A673 (cell line): ENCODE data around the gene NCBP3. TPM values are rescaled to one million over a fixed set of nuclear protein-coding genes. Genes with fewer than 3 reads are reported as not detected.

Experiments used
- BruUV-seq: library from RNA; stranded (reverse); fragments of 400-500 nt; replicated peaks from 2 replicates; lab custom pipeline; 2021; lab: Mats Ljungman, UMichigan
- CTCF ChIA-PET: fragments of 300-600 bp; sonication (Branson Sonifier 250); formaldehyde crosslinking; loops from one replicate; lab custom pipeline; 2022; ENCODE audit warnings: antibody characterized with exemption; lab: Charles Lee
- POLR2A ChIA-PET: fragments of 300-600 bp; sonication (Branson Sonifier 250); formaldehyde crosslinking; loops from one replicate; lab custom pipeline; 2022; ENCODE audit warnings: antibody characterized with exemption; ENCODE audit not compliant: low non-redundant PET; lab: Charles Lee
- DNase-seq: peaks from one replicate; pipeline ENCODE4 v3.0.0-alpha.2; 2015; ENCODE audit warnings: low spot score
- H3K27ac ChIP-seq: fragments of 200-600 bp; sonication (generic); 2 replicates; pipeline ENCODE4 v1.5.1; 2016; ENCODE audit warnings: mixed run types, low read depth, mild to moderate bottlenecking, mixed read lengths, antibody characterized with exemption, low read length; ENCODE audit not compliant: poor library complexity, severe bottlenecking
- H3K27me3 ChIP-seq: fragments of 200-600 bp; sonication (generic); replicated peaks from 2 replicates; pipeline ENCODE4 v1.6.1; 2017; ENCODE audit warnings: mixed run types, low read depth, mild to moderate bottlenecking, mixed read lengths, antibody characterized with exemption, low read length; ENCODE audit not compliant: insufficient read depth, poor library complexity
- H3K36me3 ChIP-seq: fragments of 200-600 bp; sonication (generic); 2 replicates; pipeline ENCODE4 v1.6.1; 2016; ENCODE audit warnings: mixed run types, mild to moderate bottlenecking, mixed read lengths, antibody characterized with exemption, low read length; ENCODE audit not compliant: insufficient read depth, poor library complexity, severe bottlenecking
- H3K4me1 ChIP-seq: fragments of 200-600 bp; sonication (generic); 2 replicates; pipeline ENCODE4 v1.6.1; 2017; ENCODE audit warnings: mixed run types, mild to moderate bottlenecking, mixed read lengths, antibody characterized with exemption, low read length; ENCODE audit not compliant: insufficient read depth, poor library complexity, severe bottlenecking
- H3K4me3 ChIP-seq: fragments of 200-600 bp; sonication (generic); 2 replicates; pipeline ENCODE4 v1.5.1; 2016; ENCODE audit warnings: low read depth, mixed run types, mild to moderate bottlenecking, mixed read lengths, low read length; ENCODE audit not compliant: poor library complexity, severe bottlenecking
- H3K9me3 ChIP-seq: fragments of 200-600 bp; sonication (generic); 2 replicates; pipeline ENCODE4 v1.6.1; 2016; ENCODE audit warnings: mixed run types, low read depth, mild to moderate bottlenecking, mixed read lengths, antibody characterized with exemption, low read length; ENCODE audit not compliant: poor library complexity, severe bottlenecking
- EZH2 ChIP-seq: fragments of 200-600 bp; sonication (generic); IDR thresholded peaks from 2 replicates; pipeline ENCODE4 v1.6.1; 2017; ENCODE audit warnings: borderline replicate concordance, low read depth, mild to moderate bottlenecking, mixed read lengths, antibody characterized with exemption, low read length; ENCODE audit not compliant: poor library complexity, severe bottlenecking
- intact Hi-C: fragments of 100-400 bp; cut with micrococcal nuclease; formaldehyde crosslinking; loops from one replicate; pipeline ENCODE4 v1.10.0; 2022; ENCODE audit not compliant: unreplicated experiment
- total RNA-seq: library from RNA; stranded (reverse); gene quantifications from 2 replicates; pipeline ENCODE4 v1.2.3, GENCODE V29; 2021
- TF ChIP-seq, protein P1 (sequence below): fragments of 300-800, 200-600 bp; sonication (generic); conservative IDR thresholded peaks from 2 replicates; pipeline ENCODE4 v1.5.1; 2017; ENCODE audit warnings: low read depth, mild to moderate bottlenecking, antibody characterized with exemption, low read length, moderate library complexity, mixed read lengths

The NCBP3 gene
- total RNA-seq, 1 experiment from 2014 or later: 59.9 TPM

DNA sequence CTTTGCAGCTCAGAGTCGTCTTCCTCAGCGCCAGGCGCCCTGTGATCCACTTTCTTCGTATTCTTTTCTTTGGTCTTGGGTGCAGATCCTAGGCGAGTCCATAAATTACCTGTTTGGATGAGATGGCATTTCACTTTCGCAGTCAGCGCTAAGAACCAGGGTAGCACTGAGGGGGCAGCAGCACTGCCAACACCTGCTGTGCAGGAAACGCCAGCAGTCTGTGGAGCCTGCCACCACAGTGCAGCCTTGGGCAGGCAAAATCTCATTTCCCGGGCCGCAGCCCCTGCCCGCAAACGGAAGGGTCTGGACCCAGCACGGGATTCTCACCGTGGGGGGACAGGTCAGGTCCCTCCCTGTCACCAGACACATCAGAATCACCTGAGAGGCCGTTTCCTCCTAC is 32.9 kb downstream of the NCBP3 start:
- Histone ChIP-seq H3K9me3 (no peaks in the 10 kb centered on the region), H3K36me3 (peaks cover 60% of the 10 kb centered on the region), H3K27ac (no peak overlapping the region), H3K4me3 (no peak overlapping the region), H3K4me1 (no peaks in the 10 kb centered on the region), H3K27me3 (no peaks in the 10 kb centered on the region)
- no peak for TF ChIP-seq EZH2
- TF ChIP-seq, protein P1, sequence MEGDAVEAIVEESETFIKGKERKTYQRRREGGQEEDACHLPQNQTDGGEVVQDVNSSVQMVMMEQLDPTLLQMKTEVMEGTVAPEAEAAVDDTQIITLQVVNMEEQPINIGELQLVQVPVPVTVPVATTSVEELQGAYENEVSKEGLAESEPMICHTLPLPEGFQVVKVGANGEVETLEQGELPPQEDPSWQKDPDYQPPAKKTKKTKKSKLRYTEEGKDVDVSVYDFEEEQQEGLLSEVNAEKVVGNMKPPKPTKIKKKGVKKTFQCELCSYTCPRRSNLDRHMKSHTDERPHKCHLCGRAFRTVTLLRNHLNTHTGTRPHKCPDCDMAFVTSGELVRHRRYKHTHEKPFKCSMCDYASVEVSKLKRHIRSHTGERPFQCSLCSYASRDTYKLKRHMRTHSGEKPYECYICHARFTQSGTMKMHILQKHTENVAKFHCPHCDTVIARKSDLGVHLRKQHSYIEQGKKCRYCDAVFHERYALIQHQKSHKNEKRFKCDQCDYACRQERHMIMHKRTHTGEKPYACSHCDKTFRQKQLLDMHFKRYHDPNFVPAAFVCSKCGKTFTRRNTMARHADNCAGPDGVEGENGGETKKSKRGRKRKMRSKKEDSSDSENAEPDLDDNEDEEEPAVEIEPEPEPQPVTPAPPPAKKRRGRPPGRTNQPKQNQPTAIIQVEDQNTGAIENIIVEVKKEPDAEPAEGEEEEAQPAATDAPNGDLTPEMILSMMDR: no peak
- intact Hi-C loops: no loop called here
- BruUV-seq: no TSS peak
- DNase-seq: no peak
- POLR2A ChIA-PET: no interaction called here
- CTCF ChIA-PET: no interaction called here

DNA sequence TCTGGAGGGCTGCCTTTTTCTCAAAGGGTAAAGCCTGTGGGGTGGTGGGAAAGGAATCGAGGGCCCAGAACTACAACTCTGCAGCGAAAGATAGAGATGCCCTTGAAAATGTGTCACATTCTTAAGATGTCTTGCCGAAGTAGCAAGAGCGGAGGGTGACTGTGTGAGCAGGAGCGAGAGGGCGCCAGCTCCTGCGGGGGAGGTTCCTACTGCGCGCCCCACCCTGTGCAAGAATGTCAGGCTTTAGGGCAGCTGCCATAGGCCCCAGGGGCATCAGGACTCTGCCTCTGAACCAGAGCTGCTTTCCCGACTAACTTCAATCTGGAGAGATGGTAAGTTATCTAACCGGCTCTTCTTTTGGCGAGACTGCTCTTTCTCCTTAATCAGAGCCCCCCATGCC is 33.3 kb downstream of the NCBP3 start:
- Histone ChIP-seq H3K36me3 (peaks cover 58% of the 10 kb centered on the region), H3K9me3 (no peaks in the 10 kb centered on the region), H3K4me3 (no peak overlapping the region), H3K27ac (no peak overlapping the region), H3K4me1 (no peaks in the 10 kb centered on the region), H3K27me3 (no peaks in the 10 kb centered on the region)
- DNase-seq: no peak
- intact Hi-C loops: no loop called here
- TF ChIP-seq, protein P1: no peak
- BruUV-seq: no TSS peak
- ChIA-PET CTCF (no interaction called here), POLR2A (no interaction called here)

DNA sequence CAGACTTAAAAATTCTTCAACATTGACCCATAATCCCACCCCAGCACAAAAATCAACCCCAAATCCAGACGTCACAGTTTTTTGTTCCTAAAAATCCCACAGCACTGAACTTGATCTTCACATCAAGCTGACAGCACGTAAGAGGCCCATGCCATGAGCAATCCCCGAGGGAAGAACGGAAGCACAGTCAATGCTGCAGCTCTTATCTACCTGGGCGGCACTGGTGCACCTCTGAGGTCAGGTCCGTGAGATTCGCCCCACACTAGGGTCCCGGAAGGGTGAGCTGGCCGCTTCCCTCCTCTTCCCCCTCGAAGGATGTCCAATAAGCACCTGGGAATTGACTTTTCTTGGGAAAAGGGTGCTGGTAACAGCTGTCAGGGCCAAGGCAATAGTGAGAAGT is 33.8 kb downstream of the NCBP3 start:
- no peaks in the 10 kb centered on the region for H3K27me3 ChIP-seq
- no peak for DNase-seq
- H3K27ac ChIP-seq: no peak overlapping the region
- ChIA-PET CTCF (no interaction called here), POLR2A (no interaction called here)
- H3K4me1 ChIP-seq: no peaks in the 10 kb centered on the region
- BruUV-seq: TSS peak; percentile 42
- peaks cover 56% of the 10 kb centered on the region for H3K36me3 ChIP-seq
- intact Hi-C loops: no loop called here
- TF ChIP-seq EZH2: no peak
- TF ChIP-seq, protein P1: no peak
- H3K9me3 ChIP-seq: no peaks in the 10 kb centered on the region
- no peak overlapping the region for H3K4me3 ChIP-seq
